GM18909 (cell line): ENCODE results near the gene BFSP2.

Source experiments
- ATAC-seq: cut with Tn5 transposase; IDR thresholded peaks from one replicate; pipeline ENCODE4 v1.9.1; 2021; ENCODE audit warnings: mild to moderate bottlenecking; ENCODE audit not compliant: unreplicated experiment, poor library complexity

BFSP2 gene

DNA sequence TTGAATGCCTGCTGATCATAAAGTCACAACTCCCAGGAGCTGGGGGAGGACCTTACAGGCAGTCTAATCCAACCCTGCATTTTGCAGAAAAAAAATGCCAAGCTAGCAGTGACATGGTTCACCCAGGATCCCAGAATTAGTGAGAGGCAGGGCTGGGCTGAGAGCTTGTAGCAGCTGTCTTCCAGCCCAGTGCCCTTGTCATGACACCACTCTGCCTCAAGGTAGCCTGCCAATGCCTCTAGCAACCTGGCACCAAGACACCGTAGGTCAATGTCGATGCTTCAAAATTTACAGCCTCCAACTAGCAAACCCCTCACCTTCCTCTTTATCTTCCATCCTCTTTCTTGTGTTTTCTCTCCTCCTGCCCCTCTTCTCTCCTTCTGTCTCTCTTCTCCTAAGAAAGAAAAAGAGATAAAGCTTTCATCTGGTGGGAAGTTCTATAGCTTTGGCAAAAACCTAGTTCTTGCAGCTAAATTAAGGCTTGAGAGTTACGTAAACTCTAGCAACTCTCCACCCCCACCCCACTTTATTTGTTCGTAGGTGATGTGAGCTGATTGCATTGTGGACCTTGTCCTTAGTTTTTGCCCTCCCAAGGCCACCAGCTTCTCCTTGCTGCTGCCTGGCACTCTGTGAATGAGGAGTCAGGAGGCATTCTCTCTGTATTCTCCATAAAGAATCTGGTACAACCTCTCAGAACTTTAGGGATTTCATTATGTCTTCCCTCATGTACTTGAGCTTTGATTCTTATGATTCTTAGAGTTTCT lies 18.3 kb upstream of the BFSP2 start:
- no peak for ATAC-seq

DNA sequence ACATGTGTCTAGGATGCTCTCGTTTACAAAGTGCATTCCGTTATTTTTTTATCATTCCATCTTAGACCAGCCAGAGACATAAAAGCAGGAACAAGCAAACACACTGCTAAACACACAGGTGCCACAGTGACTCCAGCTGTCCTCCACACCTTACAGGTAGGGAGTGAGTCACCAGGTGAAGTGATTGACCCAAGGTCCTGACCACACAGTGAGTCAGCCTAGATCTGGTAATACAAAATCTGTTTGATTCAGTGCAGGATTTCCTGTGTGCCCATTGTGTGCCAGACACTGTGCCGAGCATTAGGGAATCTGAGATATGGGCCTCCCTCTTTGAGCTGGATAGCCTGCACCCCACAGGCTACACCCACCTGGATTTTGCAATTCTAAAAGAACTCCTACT lies 16.7 kb upstream of the BFSP2 start:
- no peak for ATAC-seq

- no peak for ATAC-seq
Observed at GRCh38 chr3:133383741-133384140, 16.1 kb upstream of the BFSP2 start.

DNA sequence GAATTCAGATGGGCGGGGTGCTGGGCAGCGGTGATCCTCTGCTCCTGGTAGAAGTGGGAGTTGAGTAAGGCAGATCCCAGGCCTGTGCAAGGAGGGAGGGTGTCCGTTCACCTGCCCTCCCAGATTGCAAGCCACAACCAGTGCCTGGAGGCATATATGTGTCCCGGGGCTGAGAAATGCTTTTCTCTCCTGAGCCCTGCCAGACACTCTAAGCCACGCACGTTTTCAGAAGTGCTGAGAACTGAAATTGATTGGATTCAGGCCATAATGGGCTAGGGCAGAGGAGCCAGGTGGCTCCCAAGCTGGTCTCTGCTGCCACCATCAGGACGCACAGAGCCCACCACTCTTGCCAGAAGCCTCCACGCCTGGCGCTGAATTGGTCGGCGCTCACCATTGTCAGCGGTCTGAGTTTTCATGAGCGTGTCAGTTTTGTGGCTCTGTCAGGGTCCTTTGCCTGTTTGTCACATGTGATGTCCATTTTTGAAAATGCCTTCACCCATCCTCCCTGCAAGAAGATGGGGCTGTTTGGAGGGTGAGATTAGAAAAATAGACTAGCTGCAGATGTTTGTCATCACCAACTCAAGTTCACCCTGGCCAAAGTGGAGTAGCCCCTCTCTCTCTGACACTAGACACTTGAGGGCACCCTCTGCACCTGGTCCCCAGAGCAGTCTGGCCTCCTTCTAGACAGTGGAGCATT lies 15.4 kb upstream of the BFSP2 start:
- peak; percentile 87 for ATAC-seq

GRCh38 chr3:133386876-133387275 lies 13.0 kb upstream of the BFSP2 start:
- no peak for ATAC-seq

GRCh38 chr3:133387341-133387740 lies 12.5 kb upstream of the BFSP2 start:
- ATAC-seq, result no peak

GRCh38 chr3:133388696-133389395 lies 11.0 kb upstream of the BFSP2 start:
- no peak for ATAC-seq

DNA sequence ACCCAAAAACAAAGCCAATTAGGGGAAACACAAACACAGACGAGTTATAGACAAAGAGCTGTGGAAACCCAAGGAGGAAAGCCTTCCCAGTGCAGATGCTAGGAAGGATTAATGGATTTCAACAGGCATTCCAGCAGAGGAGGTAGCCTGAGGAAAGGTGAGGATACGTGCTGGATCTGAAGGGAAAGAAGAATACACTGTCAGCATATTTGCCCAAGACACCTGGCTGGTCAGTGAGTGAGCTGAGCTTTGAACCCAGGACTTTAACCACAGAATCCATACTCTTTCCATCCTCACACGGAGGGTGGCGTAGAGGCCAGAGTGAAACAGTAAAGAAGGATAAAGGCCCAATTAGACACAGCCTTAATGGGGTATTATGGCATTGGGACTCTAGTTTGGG lies 9.1 kb upstream of the BFSP2 start:
- ATAC-seq, result no peak

DNA sequence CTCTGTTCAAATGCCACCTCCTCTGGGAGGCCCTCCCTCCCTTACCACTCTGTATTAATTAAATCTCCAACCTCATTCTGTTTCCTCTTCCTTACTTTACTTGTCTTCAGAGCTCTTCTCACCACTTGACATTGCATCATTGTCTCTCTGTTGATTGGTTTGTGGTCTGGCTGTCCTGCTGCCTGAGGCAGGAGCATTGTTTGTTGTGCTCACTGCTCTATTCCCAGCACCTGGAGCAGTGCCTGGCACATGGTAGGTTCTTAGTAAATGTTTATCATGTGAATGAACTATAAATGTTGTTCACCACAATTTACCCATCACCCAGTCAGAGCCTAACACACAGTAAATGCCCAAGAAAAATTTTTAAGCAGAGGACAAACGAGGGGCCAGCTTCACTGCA lies 6.7 kb upstream of the BFSP2 start:
- no peak for ATAC-seq

- no peak for ATAC-seq
Observed at GRCh38 chr3:133393691-133394474, 6.0 kb upstream of the BFSP2 start.

DNA sequence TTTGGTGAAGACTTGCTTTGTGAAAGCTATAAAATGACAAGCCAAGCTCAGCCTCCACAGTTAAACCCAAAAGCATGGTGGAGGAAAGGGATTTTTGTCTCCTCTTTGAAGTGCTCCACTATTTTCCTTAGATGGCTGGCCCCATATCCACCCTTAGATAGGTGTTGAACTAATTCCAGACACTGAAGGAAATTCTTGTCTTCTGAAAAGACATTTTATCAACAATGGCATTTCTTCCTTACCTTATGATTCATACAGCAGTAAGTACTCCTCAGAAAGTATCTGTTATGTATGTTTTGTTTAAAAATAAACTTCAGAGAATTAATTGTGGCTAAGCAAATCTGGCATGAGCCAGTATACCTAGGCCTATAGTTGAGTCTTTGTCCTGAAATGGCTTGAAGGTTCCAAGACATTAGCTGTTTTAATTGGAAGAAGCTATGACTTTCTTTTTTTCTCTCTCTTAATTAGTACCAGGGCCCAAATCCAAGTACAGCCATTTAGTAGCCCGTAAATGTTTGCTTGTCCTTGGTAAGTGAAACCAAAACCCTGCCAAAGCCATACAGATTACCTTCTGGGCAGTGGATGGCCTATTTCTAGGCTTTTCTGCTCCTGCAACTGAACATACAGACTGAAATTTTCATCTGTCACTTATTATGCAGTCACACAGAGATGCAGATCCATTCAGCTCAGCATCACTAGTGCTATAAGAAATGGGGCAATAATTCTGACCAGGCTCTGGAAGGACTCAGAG lies 5.1 kb upstream of the BFSP2 start:
- no peak for ATAC-seq

- no peak for ATAC-seq
Observed at GRCh38 chr3:133396906-133397305, 3.0 kb upstream of the BFSP2 start.

GRCh38 chr3:133401374-133402135 lies 1.7 kb downstream of the BFSP2 start:
- no peak for ATAC-seq

DNA sequence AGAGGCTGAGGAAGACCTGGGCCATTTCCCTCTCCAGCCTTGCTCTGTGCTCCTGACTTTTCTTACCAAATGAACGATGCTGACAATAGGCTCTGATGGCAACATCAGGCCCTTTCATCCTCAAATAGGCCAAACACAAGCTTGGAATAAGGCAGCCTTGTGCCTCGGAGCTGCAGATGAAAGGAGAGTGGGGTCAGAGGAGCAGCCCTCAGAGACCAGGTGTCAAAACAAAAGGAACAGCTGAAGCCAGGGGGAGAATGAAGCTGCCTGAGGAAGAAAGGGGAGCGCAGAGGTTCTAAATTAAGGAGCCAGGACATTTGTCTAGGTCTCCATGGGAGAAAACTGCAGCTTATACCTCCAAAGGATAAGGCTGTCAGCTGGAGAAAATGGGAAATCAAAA lies 5.1 kb downstream of the BFSP2 start:
- ATAC-seq, result no peak

DNA sequence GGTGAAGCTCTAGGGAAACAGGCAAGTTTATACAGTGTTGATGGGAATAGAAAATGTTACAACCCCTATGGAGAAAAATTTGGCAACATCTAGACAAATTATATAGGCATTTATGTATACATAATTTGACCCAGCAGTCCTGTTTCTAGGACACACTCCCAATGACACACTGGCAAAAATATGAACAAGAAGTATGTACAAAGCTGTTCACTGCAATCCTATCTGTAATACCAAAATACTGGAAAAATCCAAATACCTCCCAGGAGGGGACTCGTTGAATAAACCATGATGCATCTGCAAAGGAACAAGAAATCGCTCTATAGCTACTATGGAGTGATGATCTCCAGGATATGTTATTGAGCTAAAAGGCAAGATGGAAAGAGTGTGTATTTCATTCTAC lies 8.5 kb downstream of the BFSP2 start:
- ATAC-seq, result no peak

DNA sequence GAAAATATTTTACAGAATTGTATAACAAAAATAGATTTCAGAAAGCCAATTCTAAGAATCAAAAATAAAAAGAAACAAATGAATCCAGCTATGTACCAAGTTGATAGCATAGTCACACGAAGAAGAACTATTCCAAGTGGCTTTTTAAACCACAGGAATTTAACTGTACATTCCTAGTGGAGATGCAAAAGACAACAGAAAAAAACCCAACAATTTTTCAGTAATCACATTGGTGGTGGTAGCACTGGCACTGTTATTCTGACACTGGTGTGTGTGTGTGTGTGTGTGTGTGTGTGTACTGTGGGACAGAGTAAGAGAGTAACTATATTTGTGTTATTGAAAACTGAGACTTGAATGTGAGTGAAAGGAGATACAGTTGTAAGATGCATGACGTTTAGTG lies 9.1 kb downstream of the BFSP2 start:
- no peak for ATAC-seq

DNA sequence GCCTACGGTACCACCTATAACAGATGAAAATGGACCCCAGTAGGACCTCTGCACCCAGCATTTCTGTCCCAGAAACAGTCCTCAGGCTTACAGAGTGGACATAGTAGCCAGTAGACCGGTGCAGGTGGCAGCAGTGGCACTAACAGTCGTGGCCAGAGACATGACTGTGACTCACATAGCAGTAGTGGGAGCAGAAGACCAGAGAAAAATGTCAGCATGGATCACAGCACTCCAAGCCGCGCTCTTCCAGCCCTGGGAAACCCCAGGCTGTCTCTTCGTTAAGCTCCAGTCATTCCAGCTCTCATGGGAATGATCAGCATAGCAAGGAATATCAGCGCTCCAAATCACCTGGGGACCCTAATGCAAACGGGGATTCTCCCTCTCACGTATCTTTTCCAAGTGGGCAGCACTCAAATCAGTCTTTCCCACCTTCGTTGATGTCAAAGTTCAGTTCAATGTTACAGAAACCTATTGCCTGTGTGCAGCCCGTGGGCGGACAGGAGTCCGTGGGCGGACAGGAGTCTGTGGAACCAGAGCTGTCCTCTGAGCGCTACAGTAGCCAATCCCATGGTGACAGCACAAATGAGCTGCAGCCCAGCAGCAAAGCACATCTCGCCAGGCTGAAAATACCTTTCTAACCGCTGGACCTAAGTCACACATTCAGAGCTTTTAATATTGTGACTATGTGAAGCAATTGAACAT lies 10.5 kb downstream of the BFSP2 start:
- ATAC-seq, result no peak
